GM08714 (cell line): ENCODE measurements around the gene PXMP4.
A peak's percentile ranks its signal among the peaks of the same experiment; 100 is the strongest.
"Not testable (repeated sequence)": the region's sequence is repeated elsewhere in the genome, so short reads cannot be mapped to it uniquely, and the experiment has no call there.

Experiments
- H3K4me3 ChIP-seq: fragments of 200-500 bp; sonication (Bioruptor generic); 2 replicates; pipeline ENCODE4 v1.5.1; 2014; ENCODE audit warnings: mild to moderate bottlenecking, low read length, inconsistent platforms
- ZNF274 ChIP-seq: IDR thresholded peaks from 2 replicates; pipeline ENCODE4 v1.6.1; 2012; ENCODE audit warnings: mild to moderate bottlenecking, low read depth, low read length

The PXMP4 gene

GRCh38 chr20:33719989-33720709 is at the start of gene PXMP4:
TSS of gene PXMP4 (minus strand) at chr20:33720310. CDS start at chr20:33720207, 103 bp downstream.
- TF ChIP-seq ZNF274, result no peak

DNA sequence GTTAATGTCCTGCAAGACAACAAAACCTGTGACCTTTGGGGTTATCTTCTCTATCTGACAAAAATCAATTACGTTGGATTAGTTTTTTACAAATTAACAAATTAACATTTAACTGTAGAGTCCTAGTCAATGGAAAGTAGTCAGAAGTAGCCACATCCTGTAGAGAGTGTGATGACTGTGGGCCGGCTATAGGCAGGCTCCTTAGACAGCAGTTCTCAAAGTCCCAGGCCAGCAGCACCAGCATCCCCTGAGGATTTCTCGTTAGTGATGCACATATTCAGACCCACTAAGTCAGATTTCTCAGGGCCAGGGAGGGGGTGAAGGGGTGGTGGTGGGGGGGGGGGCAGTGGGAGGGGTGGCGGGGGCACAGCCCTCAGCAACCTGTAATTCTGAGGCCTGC is 48.9 kb upstream of the PXMP4 start:
- H3K4me3 ChIP-seq, result no peak overlapping the region

More at GRCh38 chr20:33719989-33720709, at the start of gene PXMP4:
- peak within 1 kb of the TSS; percentile 67; the same call in 1 of the 2 replicates for H3K4me3 ChIP-seq

DNA sequence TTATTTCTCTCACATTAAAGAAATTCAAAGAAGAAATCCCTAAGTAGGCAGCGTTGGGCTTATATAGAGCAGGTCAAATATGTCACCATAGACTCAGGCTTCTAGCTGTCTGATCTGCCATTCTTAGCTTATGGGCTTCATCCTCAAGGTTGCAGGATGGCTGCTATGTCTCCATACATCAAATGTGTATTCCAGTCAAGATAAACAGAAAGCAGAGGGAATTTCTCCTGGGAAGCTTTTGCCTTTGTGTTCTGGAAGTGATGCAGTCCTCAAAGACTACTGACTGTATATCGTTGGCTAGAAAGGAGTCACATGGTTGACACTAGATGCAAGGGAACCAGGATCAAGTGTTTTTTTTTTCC is 47.6 kb upstream of the PXMP4 start:
- TF ChIP-seq ZNF274, result no peak
- H3K4me3 ChIP-seq, result no peak overlapping the region

More for the DNA sequence above, 48.9 kb upstream of the PXMP4 start:
- no peak for TF ChIP-seq ZNF274

- no peak overlapping the region for H3K4me3 ChIP-seq
- TF ChIP-seq ZNF274, result no peak
Measured at GRCh38 chr20:33766686-33767085, 46.6 kb upstream of the PXMP4 start.

DNA sequence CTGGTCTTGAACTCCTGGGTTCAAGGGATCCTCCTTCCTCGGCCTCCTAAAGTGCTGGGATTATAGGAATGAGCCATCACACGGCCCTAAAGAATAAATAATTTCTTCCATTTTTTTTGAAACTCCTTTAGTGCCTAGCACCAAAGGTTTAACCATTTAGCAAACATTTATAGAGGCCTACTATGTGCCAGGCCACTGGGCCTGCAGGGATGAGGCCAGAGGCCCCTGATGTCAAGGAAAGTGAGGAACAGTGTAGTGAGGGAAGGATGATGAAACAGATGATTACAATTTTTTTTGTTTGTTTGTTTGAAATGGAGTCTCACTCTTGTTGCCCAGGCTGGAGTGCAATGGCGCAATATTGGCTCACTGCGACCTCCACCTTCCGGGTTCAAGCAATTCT is 45.5 kb upstream of the PXMP4 start:
- TF ChIP-seq ZNF274, result no peak
- H3K4me3 ChIP-seq, result no peak overlapping the region

- H3K4me3 ChIP-seq, result no peak overlapping the region
- TF ChIP-seq ZNF274, result no peak
Measured at GRCh38 chr20:33765099-33765498, 45.0 kb upstream of the PXMP4 start.

DNA sequence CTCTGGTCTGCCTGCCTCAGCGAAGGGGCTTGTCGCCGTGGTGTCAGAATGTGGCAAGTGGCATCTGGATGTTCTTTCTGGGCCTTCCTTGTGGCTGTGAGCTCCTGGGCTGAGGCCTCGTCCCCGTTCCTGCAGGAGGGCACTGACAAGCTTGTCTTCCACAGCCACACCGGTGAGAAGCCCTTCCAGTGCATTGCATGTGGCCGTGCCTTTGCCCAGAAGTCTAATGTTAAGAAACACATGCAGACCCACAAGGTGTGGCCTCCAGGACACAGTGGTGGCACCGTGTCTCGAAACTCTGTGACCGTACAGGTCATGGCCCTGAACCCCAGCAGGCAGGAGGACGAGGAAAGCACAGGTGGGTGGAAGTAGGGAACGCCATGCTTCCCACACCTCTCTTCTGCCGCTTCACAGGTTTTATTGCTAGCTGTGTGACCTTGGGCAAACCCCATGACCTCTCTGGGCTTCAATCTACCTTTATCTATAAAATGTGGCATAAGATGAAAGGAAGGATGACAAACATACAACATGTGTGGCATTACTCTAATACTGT is 41.7 kb upstream of the PXMP4 start:
- no peak for TF ChIP-seq ZNF274
- no peak overlapping the region for H3K4me3 ChIP-seq

- TF ChIP-seq ZNF274, result no peak
- no peak overlapping the region for H3K4me3 ChIP-seq
Measured at GRCh38 chr20:33757458-33757857, 37.3 kb upstream of the PXMP4 start.

DNA sequence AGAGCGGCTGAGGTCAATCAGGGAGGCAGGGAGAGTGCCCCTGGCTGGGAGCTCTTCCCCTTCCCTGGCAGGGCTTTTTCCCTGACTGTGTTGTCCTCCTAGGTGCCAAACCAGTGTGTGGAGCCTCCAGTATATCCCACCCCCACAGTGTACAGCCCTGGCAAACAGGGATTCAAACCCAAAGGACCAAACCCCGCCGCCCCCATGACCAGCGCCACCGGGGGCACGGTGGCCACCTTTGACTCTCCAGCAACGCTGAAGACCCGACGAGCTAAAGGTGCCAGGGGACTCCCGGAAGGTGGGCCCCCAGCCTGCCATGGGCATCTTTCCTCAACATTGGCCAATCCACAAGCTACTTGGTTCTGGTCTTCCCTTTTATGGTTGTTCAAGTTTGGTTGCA is 36.9 kb upstream of the PXMP4 start:
- no peak overlapping the region for H3K4me3 ChIP-seq
- TF ChIP-seq ZNF274, result no peak

- H3K4me3 ChIP-seq, result not testable (repeated sequence)
Measured at GRCh38 chr20:33755936-33756490, 35.9 kb upstream of the PXMP4 start.

GRCh38 chr20:33753763-33754162 is 33.7 kb upstream of the PXMP4 start:
- TF ChIP-seq ZNF274, result no peak
- no peak overlapping the region for H3K4me3 ChIP-seq

DNA sequence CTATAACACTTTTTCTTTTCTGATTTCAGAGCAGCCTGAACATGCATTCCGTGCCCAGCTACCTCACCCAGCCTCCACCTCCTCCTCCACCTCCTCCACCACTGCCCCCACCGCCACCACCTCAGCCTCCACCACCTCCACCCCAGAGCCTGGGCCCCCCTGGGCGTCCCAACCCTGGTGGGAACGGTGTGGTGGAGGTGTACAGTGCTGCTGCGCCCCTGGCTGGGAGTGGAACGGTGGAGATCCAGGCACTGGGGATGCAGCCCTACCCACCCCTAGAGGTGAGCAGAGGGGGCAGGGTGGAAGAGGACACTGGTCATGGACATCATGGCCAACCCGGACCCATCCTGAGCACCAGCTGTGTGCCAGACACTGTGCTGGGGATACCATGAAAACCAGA is 33.0 kb upstream of the PXMP4 start:
- H3K4me3 ChIP-seq, result no peak overlapping the region
- no peak for TF ChIP-seq ZNF274

- TF ChIP-seq ZNF274, result no peak
- H3K4me3 ChIP-seq, result no peak overlapping the region
Measured at GRCh38 chr20:33751775-33752174, 31.7 kb upstream of the PXMP4 start.

DNA sequence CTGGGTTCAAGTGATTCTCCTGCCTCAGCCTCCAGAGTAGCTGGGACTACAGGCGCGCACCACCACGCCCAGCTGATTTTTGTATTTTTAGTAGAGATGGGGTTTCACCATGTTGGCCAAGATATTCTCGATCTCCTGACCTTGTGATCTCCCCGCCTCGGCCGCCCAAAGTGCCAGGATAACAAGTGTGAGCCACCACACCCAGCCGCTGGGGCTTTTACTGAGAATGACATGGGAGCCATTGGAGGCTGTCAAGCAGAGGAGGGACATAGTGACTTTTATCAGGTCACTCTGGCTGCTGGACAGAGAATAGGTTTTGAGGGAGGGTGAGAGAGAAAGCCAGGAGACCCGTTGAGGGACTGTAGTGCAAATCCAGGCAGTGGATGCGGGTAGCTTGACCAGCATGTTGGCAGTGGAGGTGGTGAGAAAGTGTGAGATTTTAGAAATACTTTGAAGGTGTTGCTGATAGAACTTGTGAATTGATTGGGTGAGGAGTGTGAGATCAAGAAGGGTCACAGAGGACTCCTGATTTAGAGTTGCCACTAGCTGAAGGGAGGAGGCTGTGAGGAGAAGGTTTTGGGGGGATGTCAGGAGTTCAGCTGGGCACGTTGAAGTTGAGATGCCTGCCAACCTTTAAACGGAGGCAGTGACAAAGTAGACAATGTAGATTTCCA is 26.4 kb upstream of the PXMP4 start:
- H3K4me3 ChIP-seq, result no peak overlapping the region
- no peak for TF ChIP-seq ZNF274
